GM23338 (cell line): ENCODE data around the gene LPP. TPM values are rescaled to one million over a fixed set of nuclear protein-coding genes. Genes with fewer than 3 reads are reported as not detected.

Source experiments
- ATAC-seq: fragments of 200-7000 bp; cut with Tn5 transposase; 3 replicates; pipeline ENCODE4 v1.9.1; 2020
- DNase-seq: peaks from one replicate; pipeline ENCODE4 v3.0.0-alpha.2; 2015; ENCODE audit warnings: low spot score
- H2AFZ ChIP-seq: fragments of 200-600 bp; sonication (generic); 2 replicates; pipeline ENCODE4 v1.8.0; 2016; ENCODE audit warnings: antibody characterized with exemption, mild to moderate bottlenecking, moderate library complexity
- H3F3A ChIP-seq: fragments of 200-600 bp; sonication (generic); replicated peaks from 2 replicates; pipeline ENCODE4 v1.8.0; 2017; ENCODE audit warnings: antibody characterized with exemption, mixed run types, low read depth
- H3K27ac ChIP-seq: fragments of 200-600 bp; sonication (generic); 2 replicates; pipeline ENCODE4 v1.6.1; 2016; ENCODE audit warnings: low read depth
- H3K27me3 ChIP-seq: fragments of 200-600 bp; sonication (generic); 2 replicates; pipeline ENCODE4 v1.8.0; 2016; ENCODE audit warnings: mild to moderate bottlenecking, mixed run types, moderate library complexity; ENCODE audit not compliant: insufficient read depth
- H3K36me3 ChIP-seq: fragments of 200-600 bp; sonication (generic); 2 replicates; pipeline ENCODE4 v1.8.0; 2016; ENCODE audit warnings: mild to moderate bottlenecking; ENCODE audit not compliant: insufficient read depth
- H3K4me1 ChIP-seq: fragments of 200-600 bp; sonication (generic); 2 replicates; pipeline ENCODE4 v1.8.0; 2016; ENCODE audit warnings: mild to moderate bottlenecking, moderate library complexity; ENCODE audit not compliant: insufficient read depth
- H3K4me2 ChIP-seq: fragments of 200-600 bp; sonication (generic); 2 replicates; pipeline ENCODE4 v1.7.1; 2017; ENCODE audit warnings: mixed run types
- H3K4me3 ChIP-seq: fragments of 200-600 bp; sonication (generic); 2 replicates; pipeline ENCODE4 v1.6.1; 2016; ENCODE audit warnings: mixed run types
- H3K79me2 ChIP-seq: fragments of 200-600 bp; sonication (generic); replicated peaks from 2 replicates; pipeline ENCODE4 v1.8.0; 2017; ENCODE audit warnings: mild to moderate bottlenecking; ENCODE audit not compliant: insufficient read depth
- H3K9me2 ChIP-seq: fragments of 200-600 bp; sonication (generic); 2 replicates; pipeline ENCODE4 v1.8.0; 2017; ENCODE audit not compliant: insufficient read depth
- H4K20me1 ChIP-seq: fragments of 200-600 bp; sonication (generic); replicated peaks from 2 replicates; pipeline ENCODE4 v1.8.0; 2017; ENCODE audit warnings: mild to moderate bottlenecking; ENCODE audit not compliant: insufficient read depth
- H3K27ac Mint-ChIP-seq: 2 replicates; pipeline ENCODE4 v1.8.0; 2020; ENCODE audit warnings: inconsistent platforms, mild to moderate bottlenecking, moderate library complexity, mixed read lengths
- H3K27me3 Mint-ChIP-seq: 3 replicates; pipeline ENCODE4 v1.8.0; 2022; ENCODE audit warnings: low read depth, mild to moderate bottlenecking, moderate library complexity, mixed read lengths, inconsistent platforms; ENCODE audit not compliant: insufficient read depth, poor library complexity
- H3K36me3 Mint-ChIP-seq: 3 replicates; pipeline ENCODE4 v1.8.0; 2021; ENCODE audit warnings: low read depth, mild to moderate bottlenecking, inconsistent platforms, moderate library complexity, mixed read lengths
- H3K4me1 Mint-ChIP-seq: 3 replicates; pipeline ENCODE4 v1.8.0; 2020; ENCODE audit warnings: mild to moderate bottlenecking, inconsistent platforms, mixed read lengths
- H3K4me3 Mint-ChIP-seq: 3 replicates; pipeline ENCODE4 v1.8.0; 2021; ENCODE audit warnings: moderate library complexity, mild to moderate bottlenecking, inconsistent platforms, mixed read lengths
- H3K9me3 Mint-ChIP-seq: 3 replicates; pipeline ENCODE4 v1.8.0; 2020; ENCODE audit warnings: moderate library complexity, mild to moderate bottlenecking, inconsistent platforms, mixed read lengths
- CREB1 ChIP-seq: fragments of 250-450 bp; sonication (Bioruptor Pico); IDR thresholded peaks from 2 replicates; pipeline ENCODE4 v1.5.0; 2020; ENCODE audit warnings: low read depth, mild to moderate bottlenecking, moderate library complexity
- EZH2 ChIP-seq: fragments of 200-600 bp; sonication (generic); IDR thresholded peaks from one replicate; pipeline ENCODE4 v1.8.0; 2017; ENCODE audit warnings: antibody characterized with exemption, mild to moderate bottlenecking, low read depth; ENCODE audit not compliant: unreplicated experiment
- EZH2phosphoT487 ChIP-seq: fragments of 200-600 bp; sonication (generic); IDR thresholded peaks from one replicate; pipeline ENCODE4 v1.8.1; 2018; ENCODE audit warnings: antibody characterized with exemption; ENCODE audit not compliant: unreplicated experiment
- JUNB ChIP-seq: IDR thresholded peaks from one replicate; pipeline ENCODE4 v1.6.1; 2016; ENCODE audit warnings: antibody characterized with exemption; ENCODE audit not compliant: unreplicated experiment
- NANOG ChIP-seq: IDR thresholded peaks from 2 replicates; pipeline ENCODE4 v1.6.1; 2016; ENCODE audit warnings: antibody characterized with exemption, borderline replicate concordance
- POLR2AphosphoS5 ChIP-seq: IDR thresholded peaks from 2 replicates; pipeline ENCODE4 v1.6.1; 2016; ENCODE audit warnings: antibody characterized with exemption, low read depth
- STAT1 ChIP-seq: IDR thresholded peaks from one replicate; pipeline ENCODE4 v1.6.1; 2016; ENCODE audit warnings: antibody characterized with exemption; ENCODE audit not compliant: unreplicated experiment
- ZNF114 ChIP-seq: fragments of 250-450 bp; sonication (Bioruptor Pico); IDR thresholded peaks from 2 replicates; pipeline ENCODE4 v1.5.0; 2020; ENCODE audit warnings: mild to moderate bottlenecking, moderate library complexity
- ZNF331 ChIP-seq: fragments of 250-450 bp; sonication (Bioruptor Pico); IDR thresholded peaks from 2 replicates; pipeline ENCODE4 v1.5.0; 2020; ENCODE audit warnings: low read depth, mild to moderate bottlenecking, moderate library complexity
- polyA plus RNA-seq: library from polyadenylated mRNA; unstranded; fragments of >200 nt; fragmentation: Nextera tagmentation; extraction: Ambion mirVana; gene quantifications from 2 replicates; pipeline ENCODE4 v1.2.1, GENCODE V29; 2016
- total RNA-seq: library from RNA; depleted of rRNA; stranded (reverse); fragments of >200 nt; shearing (Covaris generic); gene quantifications from 2 replicates; pipeline ENCODE4 v1.2.3, GENCODE V29; 2014
- TF ChIP-seq, protein P1 (sequence below): IDR thresholded peaks from 2 replicates; pipeline ENCODE4 v1.6.1; 2016; ENCODE audit warnings: antibody characterized with exemption
- TF ChIP-seq, protein P2 (sequence below): fragments of 250-450 bp; sonication (Bioruptor Pico); IDR thresholded peaks from 2 replicates; pipeline ENCODE4 v1.5.0; 2020; ENCODE audit warnings: mild to moderate bottlenecking, moderate library complexity
- TF ChIP-seq, protein P3 (sequence below): IDR thresholded peaks from one replicate; pipeline ENCODE4 v1.6.1; 2018; ENCODE audit warnings: antibody characterized with exemption; ENCODE audit not compliant: unreplicated experiment
- TF ChIP-seq, protein P4 (sequence below), 2 experiments: fragments of 200-600 bp in 1 of 2; sonication (generic) in 1 of 2; conservative IDR thresholded peaks; 2 replicates each; pipeline versions ENCODE4 v1.5.1 to v1.6.1; 2016 to 2017; ENCODE audit warnings: antibody characterized with exemption in 2 of 2, low read depth in 2 of 2, mild to moderate bottlenecking in 2 of 2, moderate library complexity in 1 of 2

LPP gene
- total and polyA plus RNA-seq, 2 experiments from 2014 or later: 23.0 to 35.2 TPM

DNA sequence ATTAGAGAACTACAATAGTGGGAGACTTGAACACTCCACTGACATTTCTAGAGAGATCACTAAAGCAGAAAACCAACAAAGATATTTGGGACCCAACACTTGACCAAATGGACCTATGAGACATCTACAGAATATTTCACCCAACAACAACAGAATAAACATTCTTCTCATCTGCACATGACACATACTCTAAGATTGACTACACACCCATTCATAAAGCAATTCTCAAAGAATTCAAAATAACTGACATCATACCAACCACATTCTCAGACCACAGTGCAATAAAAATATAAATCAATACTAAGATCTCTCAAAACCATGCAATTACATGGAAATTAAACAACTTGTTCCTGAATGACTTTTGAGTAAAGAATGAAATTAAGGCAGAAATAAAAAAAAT, 473.7 kb downstream of the LPP start:
- no peaks in the 10 kb centered on the region for H3K79me2 ChIP-seq
- Mint-ChIP-seq H3K27ac (no peak overlapping the region), H3K4me1 (no peaks in the 10 kb centered on the region), H3K9me3 (0 out of 3 replicates have a peak, but pooled peaks cover 3% of the 10 kb centered on the region), H3K4me3 (no peak overlapping the region), H3K27me3 (no peaks in the 10 kb centered on the region), H3K36me3 (no peaks in the 10 kb centered on the region)
- H3F3A ChIP-seq: no peaks in the 10 kb centered on the region
- no peaks in the 10 kb centered on the region for H3K9me2 ChIP-seq
- no peaks in the 10 kb centered on the region for H3K27me3 ChIP-seq
- H3K36me3 ChIP-seq: no peaks in the 10 kb centered on the region
- H2AFZ ChIP-seq: no peak overlapping the region
- no peak for TF ChIP-seq JUNB
- TF ChIP-seq, protein P1, sequence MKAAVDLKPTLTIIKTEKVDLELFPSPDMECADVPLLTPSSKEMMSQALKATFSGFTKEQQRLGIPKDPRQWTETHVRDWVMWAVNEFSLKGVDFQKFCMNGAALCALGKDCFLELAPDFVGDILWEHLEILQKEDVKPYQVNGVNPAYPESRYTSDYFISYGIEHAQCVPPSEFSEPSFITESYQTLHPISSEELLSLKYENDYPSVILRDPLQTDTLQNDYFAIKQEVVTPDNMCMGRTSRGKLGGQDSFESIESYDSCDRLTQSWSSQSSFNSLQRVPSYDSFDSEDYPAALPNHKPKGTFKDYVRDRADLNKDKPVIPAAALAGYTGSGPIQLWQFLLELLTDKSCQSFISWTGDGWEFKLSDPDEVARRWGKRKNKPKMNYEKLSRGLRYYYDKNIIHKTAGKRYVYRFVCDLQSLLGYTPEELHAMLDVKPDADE: no peak
- TF ChIP-seq, protein P2, sequence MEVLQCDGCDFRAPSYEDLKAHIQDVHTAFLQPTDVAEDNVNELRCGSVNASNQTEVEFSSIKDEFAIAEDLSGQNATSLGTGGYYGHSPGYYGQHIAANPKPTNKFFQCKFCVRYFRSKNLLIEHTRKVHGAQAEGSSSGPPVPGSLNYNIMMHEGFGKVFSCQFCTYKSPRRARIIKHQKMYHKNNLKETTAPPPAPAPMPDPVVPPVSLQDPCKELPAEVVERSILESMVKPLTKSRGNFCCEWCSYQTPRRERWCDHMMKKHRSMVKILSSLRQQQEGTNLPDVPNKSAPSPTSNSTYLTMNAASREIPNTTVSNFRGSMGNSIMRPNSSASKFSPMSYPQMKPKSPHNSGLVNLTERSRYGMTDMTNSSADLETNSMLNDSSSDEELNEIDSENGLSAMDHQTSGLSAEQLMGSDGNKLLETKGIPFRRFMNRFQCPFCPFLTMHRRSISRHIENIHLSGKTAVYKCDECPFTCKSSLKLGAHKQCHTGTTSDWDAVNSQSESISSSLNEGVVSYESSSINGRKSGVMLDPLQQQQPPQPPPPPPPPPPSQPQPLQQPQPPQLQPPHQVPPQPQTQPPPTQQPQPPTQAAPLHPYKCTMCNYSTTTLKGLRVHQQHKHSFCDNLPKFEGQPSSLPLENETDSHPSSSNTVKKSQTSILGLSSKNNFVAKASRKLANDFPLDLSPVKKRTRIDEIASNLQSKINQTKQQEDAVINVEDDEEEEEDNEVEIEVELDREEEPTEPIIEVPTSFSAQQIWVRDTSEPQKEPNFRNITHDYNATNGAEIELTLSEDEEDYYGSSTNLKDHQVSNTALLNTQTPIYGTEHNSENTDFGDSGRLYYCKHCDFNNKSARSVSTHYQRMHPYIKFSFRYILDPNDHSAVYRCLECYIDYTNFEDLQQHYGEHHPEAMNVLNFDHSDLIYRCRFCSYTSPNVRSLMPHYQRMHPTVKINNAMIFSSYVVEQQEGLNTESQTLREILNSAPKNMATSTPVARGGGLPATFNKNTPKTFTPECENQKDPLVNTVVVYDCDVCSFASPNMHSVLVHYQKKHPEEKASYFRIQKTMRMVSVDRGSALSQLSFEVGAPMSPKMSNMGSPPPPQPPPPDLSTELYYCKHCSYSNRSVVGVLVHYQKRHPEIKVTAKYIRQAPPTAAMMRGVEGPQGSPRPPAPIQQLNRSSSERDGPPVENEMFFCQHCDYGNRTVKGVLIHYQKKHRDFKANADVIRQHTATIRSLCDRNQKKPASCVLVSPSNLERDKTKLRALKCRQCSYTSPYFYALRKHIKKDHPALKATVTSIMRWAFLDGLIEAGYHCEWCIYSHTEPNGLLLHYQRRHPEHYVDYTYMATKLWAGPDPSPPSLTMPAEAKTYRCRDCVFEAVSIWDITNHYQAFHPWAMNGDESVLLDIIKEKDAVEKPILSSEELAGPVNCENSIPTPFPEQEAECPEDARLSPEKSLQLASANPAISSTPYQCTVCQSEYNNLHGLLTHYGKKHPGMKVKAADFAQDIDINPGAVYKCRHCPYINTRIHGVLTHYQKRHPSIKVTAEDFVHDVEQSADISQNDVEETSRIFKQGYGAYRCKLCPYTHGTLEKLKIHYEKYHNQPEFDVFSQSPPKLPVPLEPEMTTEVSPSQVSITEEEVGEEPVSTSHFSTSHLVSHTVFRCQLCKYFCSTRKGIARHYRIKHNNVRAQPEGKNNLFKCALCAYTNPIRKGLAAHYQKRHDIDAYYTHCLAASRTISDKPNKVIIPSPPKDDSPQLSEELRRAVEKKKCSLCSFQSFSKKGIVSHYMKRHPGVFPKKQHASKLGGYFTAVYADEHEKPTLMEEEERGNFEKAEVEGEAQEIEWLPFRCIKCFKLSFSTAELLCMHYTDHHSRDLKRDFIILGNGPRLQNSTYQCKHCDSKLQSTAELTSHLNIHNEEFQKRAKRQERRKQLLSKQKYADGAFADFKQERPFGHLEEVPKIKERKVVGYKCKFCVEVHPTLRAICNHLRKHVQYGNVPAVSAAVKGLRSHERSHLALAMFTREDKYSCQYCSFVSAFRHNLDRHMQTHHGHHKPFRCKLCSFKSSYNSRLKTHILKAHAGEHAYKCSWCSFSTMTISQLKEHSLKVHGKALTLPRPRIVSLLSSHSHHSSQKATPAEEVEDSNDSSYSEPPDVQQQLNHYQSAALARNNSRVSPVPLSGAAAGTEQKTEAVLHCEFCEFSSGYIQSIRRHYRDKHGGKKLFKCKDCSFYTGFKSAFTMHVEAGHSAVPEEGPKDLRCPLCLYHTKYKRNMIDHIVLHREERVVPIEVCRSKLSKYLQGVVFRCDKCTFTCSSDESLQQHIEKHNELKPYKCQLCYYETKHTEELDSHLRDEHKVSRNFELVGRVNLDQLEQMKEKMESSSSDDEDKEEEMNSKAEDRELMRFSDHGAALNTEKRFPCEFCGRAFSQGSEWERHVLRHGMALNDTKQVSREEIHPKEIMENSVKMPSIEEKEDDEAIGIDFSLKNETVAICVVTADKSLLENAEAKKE (CRISPR knock-in tag): no peak
- no peak for TF ChIP-seq POLR2AphosphoS5
- TF ChIP-seq EZH2: no peak
- TF ChIP-seq, protein P3, sequence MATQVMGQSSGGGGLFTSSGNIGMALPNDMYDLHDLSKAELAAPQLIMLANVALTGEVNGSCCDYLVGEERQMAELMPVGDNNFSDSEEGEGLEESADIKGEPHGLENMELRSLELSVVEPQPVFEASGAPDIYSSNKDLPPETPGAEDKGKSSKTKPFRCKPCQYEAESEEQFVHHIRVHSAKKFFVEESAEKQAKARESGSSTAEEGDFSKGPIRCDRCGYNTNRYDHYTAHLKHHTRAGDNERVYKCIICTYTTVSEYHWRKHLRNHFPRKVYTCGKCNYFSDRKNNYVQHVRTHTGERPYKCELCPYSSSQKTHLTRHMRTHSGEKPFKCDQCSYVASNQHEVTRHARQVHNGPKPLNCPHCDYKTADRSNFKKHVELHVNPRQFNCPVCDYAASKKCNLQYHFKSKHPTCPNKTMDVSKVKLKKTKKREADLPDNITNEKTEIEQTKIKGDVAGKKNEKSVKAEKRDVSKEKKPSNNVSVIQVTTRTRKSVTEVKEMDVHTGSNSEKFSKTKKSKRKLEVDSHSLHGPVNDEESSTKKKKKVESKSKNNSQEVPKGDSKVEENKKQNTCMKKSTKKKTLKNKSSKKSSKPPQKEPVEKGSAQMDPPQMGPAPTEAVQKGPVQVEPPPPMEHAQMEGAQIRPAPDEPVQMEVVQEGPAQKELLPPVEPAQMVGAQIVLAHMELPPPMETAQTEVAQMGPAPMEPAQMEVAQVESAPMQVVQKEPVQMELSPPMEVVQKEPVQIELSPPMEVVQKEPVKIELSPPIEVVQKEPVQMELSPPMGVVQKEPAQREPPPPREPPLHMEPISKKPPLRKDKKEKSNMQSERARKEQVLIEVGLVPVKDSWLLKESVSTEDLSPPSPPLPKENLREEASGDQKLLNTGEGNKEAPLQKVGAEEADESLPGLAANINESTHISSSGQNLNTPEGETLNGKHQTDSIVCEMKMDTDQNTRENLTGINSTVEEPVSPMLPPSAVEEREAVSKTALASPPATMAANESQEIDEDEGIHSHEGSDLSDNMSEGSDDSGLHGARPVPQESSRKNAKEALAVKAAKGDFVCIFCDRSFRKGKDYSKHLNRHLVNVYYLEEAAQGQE: no peak
- TF ChIP-seq ZNF114 (CRISPR knock-in tag): no peak
- no peak for TF ChIP-seq ZNF331 (CRISPR knock-in tag)
- no peak for TF ChIP-seq STAT1
- TF ChIP-seq EZH2phosphoT487: no peak
- TF ChIP-seq, protein P4, sequence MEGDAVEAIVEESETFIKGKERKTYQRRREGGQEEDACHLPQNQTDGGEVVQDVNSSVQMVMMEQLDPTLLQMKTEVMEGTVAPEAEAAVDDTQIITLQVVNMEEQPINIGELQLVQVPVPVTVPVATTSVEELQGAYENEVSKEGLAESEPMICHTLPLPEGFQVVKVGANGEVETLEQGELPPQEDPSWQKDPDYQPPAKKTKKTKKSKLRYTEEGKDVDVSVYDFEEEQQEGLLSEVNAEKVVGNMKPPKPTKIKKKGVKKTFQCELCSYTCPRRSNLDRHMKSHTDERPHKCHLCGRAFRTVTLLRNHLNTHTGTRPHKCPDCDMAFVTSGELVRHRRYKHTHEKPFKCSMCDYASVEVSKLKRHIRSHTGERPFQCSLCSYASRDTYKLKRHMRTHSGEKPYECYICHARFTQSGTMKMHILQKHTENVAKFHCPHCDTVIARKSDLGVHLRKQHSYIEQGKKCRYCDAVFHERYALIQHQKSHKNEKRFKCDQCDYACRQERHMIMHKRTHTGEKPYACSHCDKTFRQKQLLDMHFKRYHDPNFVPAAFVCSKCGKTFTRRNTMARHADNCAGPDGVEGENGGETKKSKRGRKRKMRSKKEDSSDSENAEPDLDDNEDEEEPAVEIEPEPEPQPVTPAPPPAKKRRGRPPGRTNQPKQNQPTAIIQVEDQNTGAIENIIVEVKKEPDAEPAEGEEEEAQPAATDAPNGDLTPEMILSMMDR (conservative IDR thresholded peaks at IDR 0.05; ENCODE audit: low read depth in 2 of 2): no peak
- no peak for TF ChIP-seq CREB1
- TF ChIP-seq NANOG: no peak
- no peak overlapping the region for H3K4me2 ChIP-seq
- no peak overlapping the region for H3K27ac ChIP-seq
- DNase-seq (no peak), ATAC-seq (no peak)
- no peaks in the 10 kb centered on the region for H4K20me1 ChIP-seq
- no peaks in the 10 kb centered on the region for H3K4me1 ChIP-seq
- H3K4me3 ChIP-seq: no peak overlapping the region
